NOMO-1 (cell line): Measurements from ENCODE around the gene CD1C.
A peak's percentile ranks its signal among the peaks of the same experiment; 100 is the strongest.
"Not testable (repeated sequence)": the region's sequence is repeated elsewhere in the genome, so short reads cannot be mapped to it uniquely, and the experiment has no call there.

Source experiments
- DNase-seq, 2 experiments: peaks; one replicate each; lab custom pipeline; 2025; ENCODE audit not compliant: unreplicated experiment in 2 of 2; lab: John Stamatoyannopoulos, UW

The CD1C gene

GRCh38 chr1:158327481-158327880, 37.8 kb downstream of the CD1C start:
- no peak for DNase-seq

DNA sequence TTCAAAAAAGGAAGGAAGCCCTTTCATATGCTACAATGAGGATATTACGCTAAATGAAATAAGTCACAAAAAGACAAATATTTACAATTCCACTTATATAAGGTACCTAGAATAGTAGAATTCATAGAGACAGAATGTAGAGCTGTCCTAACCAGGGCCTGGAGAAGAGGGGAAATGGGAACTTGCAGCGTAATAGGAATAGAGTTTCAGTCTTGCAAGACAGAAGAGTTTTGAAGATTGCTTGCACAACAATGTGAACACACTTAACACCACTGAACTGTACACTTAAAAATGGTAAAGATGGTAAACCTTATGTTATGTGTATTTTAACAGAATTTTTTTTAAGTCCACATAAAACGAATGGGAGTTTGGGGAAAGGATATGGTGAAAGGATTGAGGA, 38.7 kb downstream of the CD1C start:
- DNase-seq = peak in 1 of 2 experiments; percentile 15

DNA sequence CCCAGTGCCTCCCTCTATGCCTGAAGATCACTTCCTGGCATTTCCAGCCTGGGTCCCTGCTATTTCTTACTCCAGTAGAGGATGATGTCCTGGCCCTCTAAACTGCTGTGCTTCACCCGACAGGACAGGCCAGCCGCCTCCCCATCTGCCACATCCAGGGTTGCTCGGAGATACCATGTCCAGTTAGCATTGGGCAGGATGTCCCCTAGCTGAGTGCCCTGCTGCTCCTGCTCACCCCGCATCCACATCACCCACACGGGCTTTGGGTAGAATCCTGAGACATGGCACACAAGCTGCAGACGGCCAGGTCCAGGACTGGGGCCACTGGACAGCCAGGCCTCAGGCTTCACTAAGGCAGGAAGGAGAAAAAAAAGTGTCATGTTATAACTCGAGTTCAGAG, 39.6 kb downstream of the CD1C start:
- DNase-seq = no peak

DNA sequence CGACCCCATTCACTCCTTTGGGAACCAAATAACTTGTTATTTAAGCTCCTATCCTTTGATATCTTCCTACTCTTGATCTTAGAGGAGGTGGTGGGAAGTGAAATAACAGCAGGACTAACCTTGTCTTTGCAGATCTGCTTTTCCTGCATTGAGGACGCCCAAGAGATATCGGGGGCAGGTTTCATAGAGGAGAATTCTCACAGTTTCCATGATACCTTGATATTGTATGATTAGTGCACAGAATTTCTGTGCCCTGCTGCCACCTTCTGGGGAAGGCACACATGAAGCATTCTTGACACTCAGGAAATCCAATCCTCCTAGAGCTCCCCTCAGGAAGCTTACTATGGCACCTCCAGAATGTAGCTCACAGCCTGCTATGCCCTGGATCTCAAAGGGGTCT, 40.0 kb downstream of the CD1C start:
- DNase-seq = peak in 1 of 2 experiments; percentile 18

GRCh38 chr1:158330391-158331105, 40.8 kb downstream of the CD1C start:
- no peak for DNase-seq

GRCh38 chr1:158331106-158331425, 41.3 kb downstream of the CD1C start:
- no peak for DNase-seq

DNA sequence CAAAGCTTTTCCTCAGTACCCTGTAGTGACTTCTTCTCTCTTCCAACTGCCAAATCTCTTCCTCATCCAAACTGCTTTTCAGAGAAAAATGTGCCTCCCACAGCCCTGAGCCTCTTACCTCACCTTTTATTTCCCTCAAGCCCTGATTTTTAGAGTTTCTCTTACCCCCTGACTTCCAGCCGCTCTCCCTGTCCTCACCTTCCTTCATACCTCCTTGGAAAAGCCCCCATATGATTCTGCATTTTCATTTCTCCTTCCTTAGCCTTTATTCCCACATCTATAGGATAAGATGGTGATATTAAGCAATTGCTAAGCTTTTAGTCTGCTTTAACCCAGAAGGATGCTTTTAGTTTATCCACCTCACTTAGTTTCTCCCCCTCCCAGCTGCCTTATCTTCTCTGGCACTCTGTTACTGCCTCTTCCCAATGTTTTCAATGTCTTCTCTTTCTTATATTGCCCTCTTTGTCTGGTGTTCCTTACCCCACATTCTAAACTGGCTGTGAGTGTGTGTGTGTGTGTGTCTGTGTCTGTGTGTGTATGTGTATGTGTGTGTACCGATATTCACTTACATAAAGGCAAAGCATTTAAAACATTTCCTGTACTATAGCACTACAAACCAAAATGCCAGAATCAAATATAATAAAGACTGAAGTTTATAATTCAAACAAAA, 41.9 kb downstream of the CD1C start, which contains the start of gene CD1B:
Gene CD1B, minus strand, starts transcription at position 51 of the 670 bp plus-strand sequence. CDS start 108 bp downstream, outside the sequence.
- no peak for DNase-seq

GRCh38 chr1:158333405-158334155, 43.9 kb downstream of the CD1C start:
- peak; percentile 53 to 76 for DNase-seq

DNA sequence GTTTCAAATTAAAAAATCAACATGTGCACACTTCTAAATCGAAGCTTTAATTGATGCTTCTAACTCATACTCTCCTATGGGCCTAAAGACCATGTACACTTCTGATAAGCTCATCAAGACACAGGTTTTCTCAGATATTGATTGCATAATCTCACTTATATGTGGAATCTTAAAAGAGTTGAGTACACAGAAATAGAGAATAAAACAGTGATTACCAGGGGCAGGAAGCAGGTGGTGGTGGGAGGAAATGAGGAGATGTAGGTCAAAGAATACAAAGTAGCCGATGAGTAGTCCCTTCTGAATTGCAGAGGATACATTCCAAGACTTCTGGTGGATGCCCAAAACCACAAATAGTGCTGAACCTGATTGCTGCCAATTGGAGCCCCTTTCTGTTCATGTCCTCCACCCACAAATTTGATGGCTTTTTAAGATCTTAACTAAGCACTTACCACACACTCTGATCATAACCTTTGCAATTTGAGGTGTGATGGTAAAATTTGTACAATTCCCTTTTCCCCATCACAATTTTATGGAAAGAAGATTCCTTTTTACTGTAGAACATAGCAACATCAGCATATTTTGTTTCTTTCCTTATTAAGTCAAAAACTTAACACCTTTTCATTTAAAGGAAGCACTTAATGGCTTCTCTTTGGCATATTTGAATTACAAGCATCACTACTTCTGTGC, 44.9 kb downstream of the CD1C start:
- no peak for DNase-seq

GRCh38 chr1:158335213-158335532, 45.5 kb downstream of the CD1C start:
- DNase-seq = no peak

- not testable (repeated sequence) for DNase-seq
These were observed 46.7 kb downstream of the CD1C start for GRCh38 chr1:158336413-158336812.
